Astrocyte (in vitro differentiated cells and primary cell): ENCODE results near the gene OR8H3. TPM values are rescaled to one million over a fixed set of nuclear protein-coding genes. Genes with fewer than 3 reads are reported as not detected.

Experiments used
- DNase-seq: peaks from one replicate; pipeline ENCODE4 v3.0.0-alpha.2; 2010; ENCODE audit warnings: low read depth
- FAIRE-seq: peaks from 2 replicates; lab custom pipeline; 2011; peaks lifted over from hg19 to GRCh38; lab: Jason Lieb, UNC
- H2AFZ ChIP-seq: 2 replicates; pipeline ENCODE4 v1.6.0; 2012; ENCODE audit warnings: low read depth, low read length, inconsistent platforms
- H3K27ac ChIP-seq: 2 replicates; pipeline ENCODE4 v1.5.1; 2011; ENCODE audit warnings: low read depth, low read length, inconsistent platforms
- H3K27me3 ChIP-seq: 2 replicates; pipeline ENCODE4 v1.6.0; 2011; ENCODE audit warnings: low read length, inconsistent platforms; ENCODE audit not compliant: insufficient read depth
- H3K36me3 ChIP-seq: 2 replicates; pipeline ENCODE4 v1.5.1; 2011; ENCODE audit warnings: low read length, inconsistent platforms; ENCODE audit not compliant: insufficient read depth
- H3K4me1 ChIP-seq: 2 replicates; pipeline ENCODE4 v1.5.1; 2011; ENCODE audit warnings: low read length, inconsistent platforms; ENCODE audit not compliant: insufficient read depth
- H3K4me2 ChIP-seq: 2 replicates; pipeline ENCODE4 v1.6.0; 2012; ENCODE audit warnings: low read length, inconsistent platforms
- H3K4me3 ChIP-seq: 2 replicates; pipeline ENCODE4 v1.5.1; 2011; ENCODE audit warnings: low read depth, mild to moderate bottlenecking, low read length, inconsistent platforms; ENCODE audit not compliant: insufficient read depth
- H3K79me2 ChIP-seq: 2 replicates; pipeline ENCODE4 v1.6.0; 2012; ENCODE audit warnings: mild to moderate bottlenecking, low read length, inconsistent platforms; ENCODE audit not compliant: insufficient read depth
- H3K9ac ChIP-seq: 2 replicates; pipeline ENCODE4 v1.6.0; 2012; ENCODE audit warnings: mild to moderate bottlenecking, low read length, inconsistent platforms
- H3K9me3 ChIP-seq: 2 replicates; pipeline ENCODE4 v1.5.1; 2012; ENCODE audit warnings: low read depth, mild to moderate bottlenecking, low read length, inconsistent platforms; ENCODE audit not compliant: insufficient read depth
- H4K20me1 ChIP-seq: 2 replicates; pipeline ENCODE4 v1.6.0; 2012; ENCODE audit warnings: low read length, inconsistent platforms; ENCODE audit not compliant: insufficient read depth
- H3K27ac Mint-ChIP-seq: one replicate; pipeline ENCODE4 v1.8.0; 2021; ENCODE audit warnings: mild to moderate bottlenecking, mixed read lengths; ENCODE audit not compliant: unreplicated experiment
- H3K27me3 Mint-ChIP-seq: one replicate; pipeline ENCODE4 v1.8.0; 2021; ENCODE audit warnings: low read depth, mixed read lengths; ENCODE audit not compliant: unreplicated experiment
- H3K36me3 Mint-ChIP-seq: one replicate; pipeline ENCODE4 v1.8.0; 2021; ENCODE audit warnings: low read depth, mixed read lengths; ENCODE audit not compliant: unreplicated experiment
- H3K4me1 Mint-ChIP-seq: one replicate; pipeline ENCODE4 v1.8.0; 2021; ENCODE audit warnings: low read depth, mixed read lengths; ENCODE audit not compliant: unreplicated experiment
- H3K4me3 Mint-ChIP-seq: one replicate; pipeline ENCODE4 v1.8.0; 2021; ENCODE audit warnings: mild to moderate bottlenecking, moderate library complexity, mixed read lengths; ENCODE audit not compliant: unreplicated experiment
- H3K9me3 Mint-ChIP-seq: one replicate; pipeline ENCODE4 v1.8.0; 2021; ENCODE audit warnings: mild to moderate bottlenecking, mixed read lengths; ENCODE audit not compliant: unreplicated experiment
- CTCF ChIP-seq: IDR thresholded peaks from 2 replicates; pipeline ENCODE4 v1.5.1; 2011; ENCODE audit warnings: low read depth, mild to moderate bottlenecking, inconsistent platforms, low read length, moderate library complexity; ENCODE audit not compliant: insufficient read depth
- EZH2 ChIP-seq: IDR thresholded peaks from 2 replicates; pipeline ENCODE4 v1.6.1; 2012; ENCODE audit warnings: mild to moderate bottlenecking, low read length, inconsistent platforms; ENCODE audit not compliant: insufficient read depth
- total RNA-seq: library from RNA; stranded (reverse); gene quantifications from 2 replicates; pipeline ENCODE4 v1.2.1, GENCODE V29; 2021

Gene OR8H3
- total RNA-seq, 1 donor from 2014 or later: not detected

- Histone ChIP-seq H3K4me3 (no peak overlapping the region), H3K36me3 (no peaks in the 10 kb centered on the region), H3K79me2 (no peaks in the 10 kb centered on the region), H3K27me3 (no peaks in the 10 kb centered on the region), H2AFZ (no peak overlapping the region), H3K4me2 (no peak overlapping the region), H4K20me1 (no peaks in the 10 kb centered on the region), H3K4me1 (no peaks in the 10 kb centered on the region), H3K27ac (no peak overlapping the region), H3K9me3 (peaks cover 13% of the 10 kb centered on the region), H3K9ac (no peak overlapping the region)
- no peaks in the 10 kb centered on the region for H3K36me3 Mint-ChIP-seq
- no peaks in the 10 kb centered on the region for H3K27me3 Mint-ChIP-seq
- DNase-seq (no peak), FAIRE-seq (no peak)
- no peaks in the 10 kb centered on the region for H3K4me1 Mint-ChIP-seq
- H3K27ac Mint-ChIP-seq: no peak overlapping the region
- peaks cover 5% of the 10 kb centered on the region for H3K9me3 Mint-ChIP-seq
- no peak overlapping the region for H3K4me3 Mint-ChIP-seq
- TF ChIP-seq CTCF: no peak
- TF ChIP-seq EZH2: no peak
These were observed 29.2 kb downstream of the OR8H3 start for GRCh38 chr11:56151376-56151775.

- Mint-ChIP-seq H3K9me3 (peaks cover 5% of the 10 kb centered on the region), H3K4me3 (no peak overlapping the region), H3K27ac (no peak overlapping the region), H3K27me3 (no peaks in the 10 kb centered on the region), H3K36me3 (no peaks in the 10 kb centered on the region), H3K4me1 (no peaks in the 10 kb centered on the region)
- no peak overlapping the region for H3K4me3 ChIP-seq
- no peaks in the 10 kb centered on the region for H3K36me3 ChIP-seq
- H3K4me1 ChIP-seq: no peaks in the 10 kb centered on the region
- no peaks in the 10 kb centered on the region for H3K79me2 ChIP-seq
- TF ChIP-seq EZH2: no peak
- no peak for TF ChIP-seq CTCF
- no peak overlapping the region for H3K9ac ChIP-seq
- no peak overlapping the region for H3K27ac ChIP-seq
- FAIRE-seq (no peak), DNase-seq (no peak)
- H3K4me2 ChIP-seq: no peak overlapping the region
- peaks cover 13% of the 10 kb centered on the region for H3K9me3 ChIP-seq
- H3K27me3 ChIP-seq: no peaks in the 10 kb centered on the region
- H2AFZ ChIP-seq: no peak overlapping the region
- no peaks in the 10 kb centered on the region for H4K20me1 ChIP-seq
These were observed 30.2 kb downstream of the OR8H3 start for GRCh38 chr11:56152333-56152732.

- Mint-ChIP-seq H3K9me3 (no peaks in the 10 kb centered on the region), H3K27me3 (no peaks in the 10 kb centered on the region), H3K4me3 (no peak within 1 kb of the TSS), H3K36me3 (no peaks in the 10 kb centered on the region), H3K27ac (no peak within 1 kb of the TSS), H3K4me1 (no peaks in the 10 kb centered on the region)
- no peak within 1 kb of the TSS for H3K4me3 ChIP-seq
- H3K79me2 ChIP-seq: no peaks in the 10 kb centered on the region
- H3K4me2 ChIP-seq: no peak within 1 kb of the TSS
- H3K36me3 ChIP-seq: no peaks in the 10 kb centered on the region
- no peaks in the 10 kb centered on the region for H3K4me1 ChIP-seq
- no peaks in the 10 kb centered on the region for H4K20me1 ChIP-seq
- DNase-seq (no peak), FAIRE-seq (no peak)
- H3K9me3 ChIP-seq: no peaks in the 10 kb centered on the region
- no peak within 1 kb of the TSS for H2AFZ ChIP-seq
- no peak within 1 kb of the TSS for H3K27ac ChIP-seq
- no peaks in the 10 kb centered on the region for H3K27me3 ChIP-seq
- H3K9ac ChIP-seq: no peak within 1 kb of the TSS
- TF ChIP-seq EZH2: no peak
- no peak for TF ChIP-seq CTCF
These were observed 38.0 kb downstream of the OR8H3 start, which contains the start of gene OR8K5 for GRCh38 chr11:56160217-56160616. TSS of gene OR8K5 (minus strand) at chr11:56160317. CDS start at chr11:56160317, 0 bp downstream.
